SH-SY5Y (cell line): ENCODE data around the gene ZFYVE27.

ENCODE experiments used
- GATA2 ChIP-seq: IDR thresholded peaks from 2 replicates; pipeline ENCODE4 v1.6.1; 2011; ENCODE audit warnings: mild to moderate bottlenecking, low read depth, low read length
- GATA3 ChIP-seq: IDR thresholded peaks from 2 replicates; pipeline ENCODE4 v1.6.1; 2011; ENCODE audit warnings: low read depth, mild to moderate bottlenecking, low read length, moderate library complexity

GRCh38 chr10:97800474-97800873 is 63.5 kb downstream of the ZFYVE27 start:
- TF ChIP-seq GATA2 (no peak), GATA3 (no peak)
